Measurements from ENCODE around the gene CPAMD8. TPM values are rescaled to one million over a fixed set of nuclear protein-coding genes. Genes with fewer than 3 reads are reported as not detected.

CPAMD8 gene
- total and polyA plus RNA-seq, 2 donors (not counting 1 experiment from before 2014, with no cell fraction given) = 1.1 to 2.7 TPM

DNA sequence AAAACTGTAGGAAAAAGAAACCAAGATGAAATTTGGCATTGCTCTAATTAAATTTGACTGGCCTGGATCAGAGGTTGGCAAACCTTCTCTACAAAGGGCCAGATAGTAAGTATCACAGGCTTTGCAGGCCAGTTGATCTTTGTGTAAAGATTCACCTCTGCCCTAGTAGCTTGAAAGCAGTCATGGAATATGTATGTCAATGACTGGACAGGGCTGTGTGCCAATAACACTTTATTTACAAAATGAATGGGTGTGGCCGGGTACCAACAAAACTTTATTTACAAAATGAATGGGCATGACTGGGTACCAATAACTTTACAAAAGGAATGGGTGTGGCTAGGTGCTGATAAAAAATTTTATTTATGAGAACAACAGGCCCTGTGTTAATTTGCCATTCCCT lies 177.4 kb downstream of the CPAMD8 start:
- no peak overlapping the region for H3K27ac Mint-ChIP-seq

DNA sequence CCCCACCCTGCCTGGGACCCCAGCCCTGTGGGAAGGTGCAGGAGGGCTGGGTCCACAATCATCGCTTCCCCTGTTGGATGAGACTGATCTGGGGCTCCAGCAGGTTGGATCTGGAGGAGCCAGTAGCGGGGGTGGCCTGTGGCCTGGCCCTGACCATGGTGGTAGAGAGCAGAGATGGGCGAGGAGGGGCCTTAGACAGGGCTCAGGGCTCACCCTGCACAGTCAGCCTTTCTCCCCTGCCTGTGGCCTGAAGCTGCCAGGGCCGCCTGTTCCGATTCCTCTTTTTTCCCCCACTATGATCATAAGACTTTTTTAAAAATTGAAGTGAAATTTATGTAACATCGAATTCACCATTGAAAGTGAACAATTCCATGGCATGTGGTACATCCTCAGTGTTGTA lies 179.2 kb downstream of the CPAMD8 start:
- no peak overlapping the region for H3K4me3 ChIP-seq (ENCODE audit: control extremely low read depth in 1 of 5, extremely low read depth in 1 of 5, insufficient read depth in 1 of 5, low read depth in 2 of 5, low read length in 4 of 5)
- Mint-ChIP-seq H3K4me3 (no peak overlapping the region), H3K27me3 (no peaks in the 10 kb centered on the region), H3K4me1 (peaks cover 1% of the 10 kb centered on the region), H3K27ac (no peak overlapping the region), H3K9me3 (ENCODE audit: insufficient read depth) (no peaks in the 10 kb centered on the region)
- H3K36me3 ChIP-seq (replicated peaks in 1 of 2; ENCODE audit: control extremely low read depth in 1 of 2, control insufficient read depth in 1 of 2, extremely low read depth in 1 of 2, insufficient read depth in 2 of 2, low read length in 1 of 2) = peaks cover 0 to 86% of the 10 kb centered on the region in 2 experiments
- no peaks in the 10 kb centered on the region for H3K9me3 ChIP-seq (ENCODE audit: control extremely low read depth in 1 of 3, control insufficient read depth in 2 of 3, insufficient read depth in 1 of 3, low read length in 2 of 3)
- H3K79me2 ChIP-seq (ENCODE audit: control insufficient read depth, insufficient read depth, low read length) = peaks cover 23% of the 10 kb centered on the region
- CTCF ChIA-PET = no interaction called here
- H4K20me1 ChIP-seq (ENCODE audit: control insufficient read depth, insufficient read depth, low read length, poor library complexity, severe bottlenecking) = peaks cover 16% of the 10 kb centered on the region
- no peak overlapping the region for H3K9ac ChIP-seq (ENCODE audit: low read length)
- TF ChIP-seq EZH2 (IDR thresholded peaks at IDR 0.05; ENCODE audit: borderline replicate concordance, insufficient read depth, low read depth, low read length, poor library complexity, severe bottlenecking) (no peak), CTCF (IDR thresholded peaks at IDR 0.05) (no peak)
- no peak overlapping the region for H3K4me2 ChIP-seq (replicated peaks; ENCODE audit: low read depth, low read length, poor library complexity, severe bottlenecking)
- 100% methylated on average over 4 of the region's 6 CpGs for WGBS (ENCODE audit: insufficient coverage)
- no peak overlapping the region for H2AFZ ChIP-seq (ENCODE audit: insufficient read depth, low read depth, low read length, poor library complexity, severe bottlenecking)
- ATAC-seq (ENCODE audit: low read depth) (no peak), DNase-seq (no peak)
- H3K27me3 ChIP-seq (replicated peaks in 1 of 4; ENCODE audit: control extremely low read depth in 1 of 4, control insufficient read depth in 3 of 4, insufficient read depth in 4 of 4, low read length in 3 of 4) = no peaks in the 10 kb centered on the region
- no peak overlapping the region for H3K27ac ChIP-seq (ENCODE audit: low read length in 2 of 2)
- intact Hi-C loops (cut with micrococcal nuclease) = no loop called here
- POLR2A ChIA-PET = no interaction called here
- no peaks in the 10 kb centered on the region for H3K4me1 ChIP-seq (ENCODE audit: control insufficient read depth in 2 of 2, insufficient read depth in 2 of 2, low read length in 2 of 2)

More for the DNA sequence above, 177.4 kb downstream of the CPAMD8 start:
- no peaks in the 10 kb centered on the region for H3K9me3 ChIP-seq (ENCODE audit: control extremely low read depth in 1 of 3, control insufficient read depth in 2 of 3, insufficient read depth in 1 of 3, low read length in 2 of 3)
- H3K9me3 Mint-ChIP-seq (ENCODE audit: insufficient read depth) = no peaks in the 10 kb centered on the region
- POLR2A ChIA-PET = no interaction called here
- H3K4me3 ChIP-seq (ENCODE audit: control extremely low read depth in 1 of 5, extremely low read depth in 1 of 5, insufficient read depth in 1 of 5, low read depth in 2 of 5, low read length in 4 of 5) = no peak overlapping the region
- intact Hi-C loops (cut with micrococcal nuclease) = no loop called here
- peaks cover 1% of the 10 kb centered on the region for H3K4me1 Mint-ChIP-seq
- H3K27me3 ChIP-seq (replicated peaks in 1 of 4; ENCODE audit: control extremely low read depth in 1 of 4, control insufficient read depth in 3 of 4, insufficient read depth in 4 of 4, low read length in 3 of 4) = no peaks in the 10 kb centered on the region
- H3K9ac ChIP-seq (ENCODE audit: low read length) = no peak overlapping the region
- CTCF ChIA-PET = no interaction called here
- H4K20me1 ChIP-seq (ENCODE audit: control insufficient read depth, insufficient read depth, low read length, poor library complexity, severe bottlenecking) = peaks cover 5% of the 10 kb centered on the region
- H3K4me3 Mint-ChIP-seq = no peak overlapping the region
- H3K4me1 ChIP-seq (ENCODE audit: control insufficient read depth in 2 of 2, insufficient read depth in 2 of 2, low read length in 2 of 2) = no peaks in the 10 kb centered on the region
- WGBS (ENCODE audit: insufficient coverage) = no CpG with 5 or more reads among the region's 1 CpG
- peaks cover 0 to 87% of the 10 kb centered on the region in 2 experiments for H3K36me3 ChIP-seq (replicated peaks in 1 of 2; ENCODE audit: control extremely low read depth in 1 of 2, control insufficient read depth in 1 of 2, extremely low read depth in 1 of 2, insufficient read depth in 2 of 2, low read length in 1 of 2)
- H3K4me2 ChIP-seq (replicated peaks; ENCODE audit: low read depth, low read length, poor library complexity, severe bottlenecking) = no peak overlapping the region
- DNase-seq (no peak), ATAC-seq (ENCODE audit: low read depth) (no peak)
- no peak overlapping the region for H2AFZ ChIP-seq (ENCODE audit: insufficient read depth, low read depth, low read length, poor library complexity, severe bottlenecking)
- no peak overlapping the region for H3K27ac ChIP-seq (ENCODE audit: low read length in 2 of 2)
- peaks cover 10% of the 10 kb centered on the region for H3K79me2 ChIP-seq (ENCODE audit: control insufficient read depth, insufficient read depth, low read length)
- H3K27me3 Mint-ChIP-seq = no peaks in the 10 kb centered on the region
- no peak for TF ChIP-seq EZH2 (IDR thresholded peaks at IDR 0.05; ENCODE audit: borderline replicate concordance, insufficient read depth, low read depth, low read length, poor library complexity, severe bottlenecking)
- TF ChIP-seq CTCF (IDR thresholded peaks at IDR 0.05) = no peak
